Measurements from ENCODE around the gene FCGR3B.
"Not testable (repeated sequence)": the region's sequence is repeated elsewhere in the genome, so short reads cannot be mapped to it uniquely, and the experiment has no call there.

DNA sequence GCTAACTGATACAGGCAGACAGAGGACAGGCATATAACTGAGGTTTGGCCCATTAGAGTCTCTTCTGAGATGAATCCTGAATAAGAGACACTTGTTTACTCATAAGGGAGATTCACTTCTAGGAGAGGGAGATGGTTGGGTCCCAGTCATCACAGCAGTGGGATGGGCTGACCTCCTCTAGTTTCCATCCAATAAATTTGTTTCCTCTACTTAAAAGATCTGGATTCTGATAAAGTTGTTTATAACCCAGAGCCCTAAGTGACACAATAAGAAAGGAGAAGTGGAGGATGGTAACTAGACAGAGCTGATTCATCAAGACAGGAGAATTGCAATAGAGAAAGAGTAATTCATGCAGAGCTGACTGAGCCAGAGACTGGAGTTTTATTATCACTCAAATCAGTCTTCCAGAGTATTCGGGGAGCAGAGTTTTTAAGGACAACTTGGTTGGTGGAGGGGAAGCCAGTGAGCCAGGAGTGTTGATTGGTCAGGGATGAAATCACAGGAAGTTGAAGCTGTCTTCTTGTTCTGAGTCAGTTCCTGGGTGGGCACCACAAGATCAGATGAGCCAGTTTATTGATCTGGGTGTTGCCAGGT, 5.3 kb upstream of the FCGR3B start:
- TF ChIP-seq, protein P1, sequence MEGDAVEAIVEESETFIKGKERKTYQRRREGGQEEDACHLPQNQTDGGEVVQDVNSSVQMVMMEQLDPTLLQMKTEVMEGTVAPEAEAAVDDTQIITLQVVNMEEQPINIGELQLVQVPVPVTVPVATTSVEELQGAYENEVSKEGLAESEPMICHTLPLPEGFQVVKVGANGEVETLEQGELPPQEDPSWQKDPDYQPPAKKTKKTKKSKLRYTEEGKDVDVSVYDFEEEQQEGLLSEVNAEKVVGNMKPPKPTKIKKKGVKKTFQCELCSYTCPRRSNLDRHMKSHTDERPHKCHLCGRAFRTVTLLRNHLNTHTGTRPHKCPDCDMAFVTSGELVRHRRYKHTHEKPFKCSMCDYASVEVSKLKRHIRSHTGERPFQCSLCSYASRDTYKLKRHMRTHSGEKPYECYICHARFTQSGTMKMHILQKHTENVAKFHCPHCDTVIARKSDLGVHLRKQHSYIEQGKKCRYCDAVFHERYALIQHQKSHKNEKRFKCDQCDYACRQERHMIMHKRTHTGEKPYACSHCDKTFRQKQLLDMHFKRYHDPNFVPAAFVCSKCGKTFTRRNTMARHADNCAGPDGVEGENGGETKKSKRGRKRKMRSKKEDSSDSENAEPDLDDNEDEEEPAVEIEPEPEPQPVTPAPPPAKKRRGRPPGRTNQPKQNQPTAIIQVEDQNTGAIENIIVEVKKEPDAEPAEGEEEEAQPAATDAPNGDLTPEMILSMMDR (conservative IDR thresholded peaks at IDR 0.05; ENCODE audit: low read depth, low read length), result not testable (repeated sequence)
- TF ChIP-seq EZH2 (IDR thresholded peaks at IDR 0.05; ENCODE audit: low read length, unreplicated experiment), result not testable (repeated sequence)
